ENCODE results near the gene TMPRSS4. TPM values are rescaled to one million over a fixed set of nuclear protein-coding genes. Genes with fewer than 3 reads are reported as not detected.

The TMPRSS4 gene
- total and polyA plus RNA-seq, 2 of the 13 experiments (the other 11 are each of a cell fraction or from before 2014, with no cell fraction given), result 0.32 TPM; not detected in 1

GRCh38 chr11:118108513-118108912, 31.6 kb downstream of the TMPRSS4 start (continued):
- no peak for TF ChIP-seq REPIN1 (CRISPR knock-in tag; IDR thresholded peaks at IDR 0.05; ENCODE audit: borderline replicate concordance, low read depth)
- no peak for TF ChIP-seq TFAP4 (IDR thresholded peaks at IDR 0.05; ENCODE audit: borderline replicate concordance, low read depth)
- TF ChIP-seq ZSCAN9 (CRISPR knock-in tag; IDR thresholded peaks at IDR 0.05; ENCODE audit: borderline replicate concordance), result no peak
- TF ChIP-seq AHDC1 (CRISPR knock-in tag; IDR thresholded peaks at IDR 0.05; ENCODE audit: borderline replicate concordance), result no peak
- no peak for TF ChIP-seq GPBP1L1 (CRISPR knock-in tag; IDR thresholded peaks at IDR 0.05)
- no peak for TF ChIP-seq THAP7 (CRISPR knock-in tag; IDR thresholded peaks at IDR 0.05)
- TF ChIP-seq NFIC (IDR thresholded peaks at IDR 0.05; ENCODE audit: low read length), result no peak
- no peak for TF ChIP-seq FOXM1 (CRISPR knock-in tag; IDR thresholded peaks at IDR 0.05)
- no peak for TF ChIP-seq XRCC5 (optimal IDR thresholded peaks at IDR 0.05; ENCODE audit: low read length)

Data from HepG2 (cell line).